NCI-H1417 (cell line): ENCODE data around the gene CCNG1.

Experiments used
- DNase-seq, 3 experiments: peaks; one replicate each; lab custom pipeline; 2025; lab: John Stamatoyannopoulos, UW

Gene CCNG1

DNA sequence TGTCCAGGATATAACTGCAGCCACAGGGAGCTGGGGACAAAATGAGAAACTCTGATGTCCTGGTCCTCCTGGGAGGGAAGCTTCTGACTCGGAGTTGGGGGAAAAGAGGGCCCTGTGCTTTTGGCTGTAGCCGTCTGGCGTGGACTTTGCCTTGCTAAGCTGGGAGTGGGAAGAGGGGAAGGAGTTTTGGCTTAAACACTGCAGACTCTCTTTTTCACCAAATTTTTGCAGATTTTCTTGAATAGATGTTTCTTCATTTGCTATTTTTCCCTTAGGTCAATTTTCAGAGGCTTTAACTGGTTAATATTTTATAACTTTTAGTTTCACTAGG lies 52.3 kb downstream of the CCNG1 start:
- DNase-seq: no peak
